ENCODE results near the gene EEA1.
"Not testable (repeated sequence)": the region's sequence is repeated elsewhere in the genome, so short reads cannot be mapped to it uniquely, and the experiment has no call there.

EEA1 gene

DNA sequence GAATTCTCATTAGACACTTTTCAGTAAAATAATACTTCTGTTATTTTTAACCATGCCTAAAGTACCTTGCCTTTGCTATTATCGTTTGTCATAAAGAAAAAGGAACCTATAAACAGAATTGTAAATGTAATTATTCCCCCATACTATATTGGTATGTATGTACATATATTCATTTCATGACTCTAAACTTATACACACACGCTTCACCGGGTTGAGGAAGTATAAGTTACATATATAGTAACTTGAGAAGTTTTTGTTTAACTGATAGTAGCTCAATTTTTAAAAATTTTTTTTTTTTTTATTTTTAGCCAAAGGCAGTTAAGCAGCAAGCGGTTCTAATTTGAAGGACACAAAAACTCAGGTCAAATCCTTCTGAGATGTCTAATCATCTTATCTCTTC lies 118.7 kb downstream of the EEA1 start:
- Histone ChIP-seq H2AFZ (ENCODE audit: low read length, unreplicated experiment) (no peak overlapping the region), H3K4me3 (ENCODE audit: low read depth, low read length) (no peak overlapping the region), H3K27ac (ENCODE audit: low read depth, low read length) (no peak overlapping the region), H3K79me2 (ENCODE audit: control insufficient read depth, insufficient read depth, low read length, unreplicated experiment) (no peaks in the 10 kb centered on the region), H3K4me1 (ENCODE audit: control insufficient read depth, insufficient read depth, low read length, unreplicated experiment) (no peaks in the 10 kb centered on the region), H3K27me3 (ENCODE audit: insufficient read depth, low read length) (no peaks in the 10 kb centered on the region), H3K36me3 (ENCODE audit: insufficient read depth, low read length) (peaks cover 18% of the 10 kb centered on the region)

DNA sequence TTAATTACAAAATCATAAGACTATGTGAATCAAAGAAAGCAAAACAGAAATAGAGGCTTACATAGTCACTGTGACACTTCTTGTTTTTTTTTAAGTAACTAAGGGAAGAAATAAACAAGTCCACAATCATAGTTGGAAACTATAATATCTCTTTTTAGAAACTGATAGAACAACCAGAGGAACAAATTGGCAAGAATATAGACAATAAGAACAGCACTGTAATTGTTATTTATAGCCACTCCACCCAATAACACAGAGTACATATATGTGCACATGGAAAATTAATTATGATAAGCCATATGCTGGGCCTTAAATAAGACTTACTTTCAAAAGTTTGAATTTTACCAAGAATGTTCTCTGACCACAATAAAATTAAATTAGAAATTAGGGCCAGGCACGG lies 125.2 kb downstream of the EEA1 start:
- Histone ChIP-seq H3K27me3 (ENCODE audit: insufficient read depth, low read length) (no peaks in the 10 kb centered on the region), H3K4me1 (ENCODE audit: control insufficient read depth, insufficient read depth, low read length, unreplicated experiment) (no peaks in the 10 kb centered on the region), H3K36me3 (ENCODE audit: insufficient read depth, low read length) (peaks cover 22% of the 10 kb centered on the region), H3K4me3 (ENCODE audit: low read depth, low read length) (no peak overlapping the region), H3K27ac (ENCODE audit: low read depth, low read length) (no peak overlapping the region), H3K79me2 (ENCODE audit: control insufficient read depth, insufficient read depth, low read length, unreplicated experiment) (no peaks in the 10 kb centered on the region), H2AFZ (ENCODE audit: low read length, unreplicated experiment) (no peak overlapping the region)

DNA sequence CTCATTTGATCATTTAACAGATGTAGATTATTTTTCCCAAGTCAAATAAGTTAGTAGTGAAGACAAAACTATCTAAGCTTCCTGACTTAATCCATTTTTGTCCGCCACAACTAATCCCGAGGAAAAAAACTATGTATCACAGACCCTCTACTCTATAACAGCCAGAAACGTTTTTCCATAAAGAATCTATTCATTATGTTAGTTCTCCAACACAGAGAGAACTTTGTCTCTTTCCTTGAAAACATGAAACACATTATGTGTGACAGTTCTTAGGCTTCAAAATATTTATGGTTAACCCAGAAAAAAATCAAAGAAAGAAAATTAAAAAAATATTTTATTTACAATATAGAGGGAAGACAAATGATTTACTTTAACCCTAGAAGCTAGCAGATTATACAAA lies 126.2 kb downstream of the EEA1 start:
- Histone ChIP-seq H3K4me1 (ENCODE audit: control insufficient read depth, insufficient read depth, low read length, unreplicated experiment) (no peaks in the 10 kb centered on the region), H3K27ac (ENCODE audit: low read depth, low read length) (no peak overlapping the region), H3K4me3 (ENCODE audit: low read depth, low read length) (no peak overlapping the region), H3K27me3 (ENCODE audit: insufficient read depth, low read length) (no peaks in the 10 kb centered on the region), H2AFZ (ENCODE audit: low read length, unreplicated experiment) (no peak overlapping the region), H3K79me2 (ENCODE audit: control insufficient read depth, insufficient read depth, low read length, unreplicated experiment) (no peaks in the 10 kb centered on the region), H3K36me3 (ENCODE audit: insufficient read depth, low read length) (peaks cover 16% of the 10 kb centered on the region)

DNA sequence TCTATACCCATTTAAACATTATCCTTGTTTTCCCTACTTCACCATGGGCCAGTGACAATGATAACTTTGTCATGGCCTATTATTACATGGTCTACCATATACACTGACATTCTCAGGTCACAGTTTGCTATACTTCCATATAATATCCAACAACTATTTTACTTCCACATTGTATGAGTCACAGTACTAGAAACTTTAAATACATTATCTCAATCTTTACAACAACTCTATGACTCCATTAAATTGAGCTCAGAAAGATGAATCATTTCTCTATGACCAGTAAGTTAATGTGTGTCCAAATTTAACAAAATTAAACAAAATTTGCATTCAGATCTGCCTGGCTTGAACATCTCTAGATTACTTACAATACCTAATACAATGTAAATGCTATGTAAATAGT lies 132.4 kb downstream of the EEA1 start:
- Histone ChIP-seq H3K27ac (ENCODE audit: low read depth, low read length) (no peak overlapping the region), H3K79me2 (ENCODE audit: control insufficient read depth, insufficient read depth, low read length, unreplicated experiment) (no peaks in the 10 kb centered on the region), H3K4me3 (ENCODE audit: low read depth, low read length) (no peak overlapping the region), H3K4me1 (ENCODE audit: control insufficient read depth, insufficient read depth, low read length, unreplicated experiment) (no peaks in the 10 kb centered on the region), H2AFZ (ENCODE audit: low read length, unreplicated experiment) (no peak overlapping the region), H3K27me3 (ENCODE audit: insufficient read depth, low read length) (no peaks in the 10 kb centered on the region), H3K36me3 (ENCODE audit: insufficient read depth, low read length) (peaks cover 31% of the 10 kb centered on the region)

DNA sequence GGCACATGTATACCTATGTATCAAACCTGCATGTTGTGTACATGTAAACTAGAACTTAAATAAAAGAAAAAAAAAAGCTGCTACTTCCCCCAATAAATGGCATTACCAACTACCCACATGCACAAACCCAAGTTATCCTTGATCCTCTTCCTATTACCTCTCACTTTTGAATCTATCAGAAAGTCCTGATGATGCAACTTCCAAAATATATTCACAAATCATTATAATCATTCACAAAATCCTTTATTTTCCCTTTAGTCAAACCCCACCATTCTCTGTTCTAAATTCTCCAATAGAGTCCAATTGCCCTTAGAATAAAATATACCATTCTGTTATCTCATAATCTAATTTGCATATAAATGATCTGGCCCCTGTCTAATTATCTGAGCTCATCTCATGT lies 134.3 kb downstream of the EEA1 start:
- Histone ChIP-seq H3K27ac (ENCODE audit: low read depth, low read length) (no peak overlapping the region), H3K79me2 (ENCODE audit: control insufficient read depth, insufficient read depth, low read length, unreplicated experiment) (no peaks in the 10 kb centered on the region), H3K27me3 (ENCODE audit: insufficient read depth, low read length) (no peaks in the 10 kb centered on the region), H3K4me1 (ENCODE audit: control insufficient read depth, insufficient read depth, low read length, unreplicated experiment) (no peaks in the 10 kb centered on the region), H3K36me3 (ENCODE audit: insufficient read depth, low read length) (peaks cover 24% of the 10 kb centered on the region), H3K4me3 (ENCODE audit: low read depth, low read length) (no peak overlapping the region), H2AFZ (ENCODE audit: low read length, unreplicated experiment) (no peak overlapping the region)

DNA sequence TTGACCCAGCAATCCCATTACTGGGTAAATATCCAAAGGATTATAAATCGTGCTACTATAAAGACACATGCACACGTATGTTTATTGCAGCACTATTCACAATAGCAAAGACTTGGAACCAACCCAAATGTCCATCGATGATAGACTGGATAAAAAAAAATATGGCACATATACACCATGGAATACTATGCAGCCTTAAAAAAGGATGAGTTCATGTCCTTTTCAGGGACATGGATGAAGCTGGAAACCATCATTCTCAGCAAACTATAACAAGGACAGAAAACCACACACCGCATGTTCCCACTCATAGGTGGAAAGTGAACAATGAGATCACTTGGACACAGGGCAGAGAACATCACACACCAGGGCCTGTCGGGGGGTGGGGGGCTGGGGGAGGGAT lies 134.7 kb downstream of the EEA1 start:
- H3K36me3 ChIP-seq (ENCODE audit: insufficient read depth, low read length), result peaks cover 24% of the 10 kb centered on the region
- H3K27ac ChIP-seq (ENCODE audit: low read depth, low read length); H3K4me1 ChIP-seq (ENCODE audit: control insufficient read depth, insufficient read depth, low read length, unreplicated experiment); H3K4me3 ChIP-seq (ENCODE audit: low read depth, low read length); H3K79me2 ChIP-seq (ENCODE audit: control insufficient read depth, insufficient read depth, low read length, unreplicated experiment); H3K27me3 ChIP-seq (ENCODE audit: insufficient read depth, low read length); H2AFZ ChIP-seq (ENCODE audit: low read length, unreplicated experiment): not testable (repeated sequence)

DNA sequence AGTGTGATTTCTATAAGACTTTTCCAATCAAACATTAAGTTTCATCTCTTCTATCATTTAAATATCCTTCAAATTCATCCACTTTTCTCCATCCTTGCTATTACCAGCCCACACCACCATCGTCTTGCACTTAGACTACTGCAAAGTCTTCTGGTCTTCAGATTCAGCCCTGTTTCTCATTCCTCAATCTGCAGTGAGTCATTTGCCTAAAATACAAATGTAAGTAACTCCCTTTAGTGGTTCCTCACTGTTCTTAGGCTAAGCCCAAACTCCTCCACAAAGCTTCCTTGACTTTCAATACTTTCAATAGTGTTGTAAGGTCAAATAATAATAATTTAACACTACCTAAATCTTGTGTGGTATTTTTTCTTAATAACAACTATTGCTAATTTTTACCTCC lies 143.1 kb downstream of the EEA1 start:
- Histone ChIP-seq H3K4me1 (ENCODE audit: control insufficient read depth, insufficient read depth, low read length, unreplicated experiment) (peaks cover 6% of the 10 kb centered on the region), H3K36me3 (ENCODE audit: insufficient read depth, low read length) (no peaks in the 10 kb centered on the region), H3K79me2 (ENCODE audit: control insufficient read depth, insufficient read depth, low read length, unreplicated experiment) (no peaks in the 10 kb centered on the region), H3K4me3 (ENCODE audit: low read depth, low read length) (no peak overlapping the region), H3K27ac (ENCODE audit: low read depth, low read length) (no peak overlapping the region), H3K27me3 (ENCODE audit: insufficient read depth, low read length) (no peaks in the 10 kb centered on the region), H2AFZ (ENCODE audit: low read length, unreplicated experiment) (no peak overlapping the region)

DNA sequence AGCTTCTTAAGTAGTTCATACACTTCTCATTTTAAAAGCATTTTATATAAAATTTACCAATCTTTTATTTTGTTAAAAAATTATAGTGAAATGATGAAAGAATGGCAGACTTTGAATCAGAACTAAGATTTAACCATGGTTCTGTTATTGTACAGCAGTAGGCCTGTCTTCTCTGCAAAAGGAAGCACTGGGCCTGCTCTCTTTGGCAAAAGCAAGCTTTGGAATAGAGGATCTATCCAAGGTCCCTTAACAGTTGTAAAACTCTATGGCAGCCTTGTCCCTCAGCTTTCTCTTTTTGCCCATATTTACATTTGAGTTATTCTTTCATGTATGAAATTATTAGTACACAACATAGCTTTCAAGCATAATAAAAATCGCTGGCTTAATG lies 143.5 kb downstream of the EEA1 start:
- Histone ChIP-seq H3K36me3 (ENCODE audit: insufficient read depth, low read length) (no peaks in the 10 kb centered on the region), H3K27ac (ENCODE audit: low read depth, low read length) (no peak overlapping the region), H3K4me1 (ENCODE audit: control insufficient read depth, insufficient read depth, low read length, unreplicated experiment) (peaks cover 6% of the 10 kb centered on the region), H3K27me3 (ENCODE audit: insufficient read depth, low read length) (no peaks in the 10 kb centered on the region), H3K4me3 (ENCODE audit: low read depth, low read length) (no peak overlapping the region), H2AFZ (ENCODE audit: low read length, unreplicated experiment) (no peak overlapping the region), H3K79me2 (ENCODE audit: control insufficient read depth, insufficient read depth, low read length, unreplicated experiment) (no peaks in the 10 kb centered on the region)

DNA sequence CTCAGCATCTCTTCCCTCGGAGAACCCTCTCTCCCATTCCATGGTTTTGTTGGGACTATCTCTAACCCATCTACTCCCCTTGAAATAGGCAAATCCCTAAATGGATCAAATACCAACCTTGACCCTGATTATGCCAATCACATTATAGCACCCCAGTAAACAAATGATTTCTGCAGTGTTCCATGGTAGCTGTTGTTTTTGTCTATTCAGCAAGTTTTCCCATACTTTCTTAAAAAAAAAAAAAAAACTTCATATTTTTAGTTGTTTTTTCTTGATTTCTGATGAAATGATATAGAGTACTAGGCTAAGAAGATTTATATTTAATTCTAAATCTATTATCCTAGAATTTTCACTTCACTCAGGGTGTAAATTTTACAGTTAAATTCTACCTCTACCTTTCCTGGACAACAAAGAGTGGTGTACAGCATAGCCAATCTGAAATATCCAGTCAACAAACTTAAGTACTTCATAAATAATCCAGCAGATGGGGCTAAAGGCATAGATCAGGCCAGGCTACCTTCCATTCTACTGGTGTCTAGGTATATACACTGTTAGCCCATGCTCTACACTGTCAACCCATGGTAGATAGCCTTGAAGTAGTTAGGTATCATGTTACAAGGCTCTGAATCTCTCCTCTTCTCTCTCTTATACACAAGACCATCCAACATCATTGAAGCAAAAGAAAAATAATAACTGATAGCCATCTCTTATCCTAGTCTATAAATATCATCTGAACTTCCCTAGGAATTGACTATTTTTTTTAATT lies 144.1 kb downstream of the EEA1 start:
- H3K27ac ChIP-seq (ENCODE audit: low read depth, low read length), result no peak overlapping the region
- no peaks in the 10 kb centered on the region for H3K27me3 ChIP-seq (ENCODE audit: insufficient read depth, low read length)
- no peaks in the 10 kb centered on the region for H3K36me3 ChIP-seq (ENCODE audit: insufficient read depth, low read length)
- H3K79me2 ChIP-seq (ENCODE audit: control insufficient read depth, insufficient read depth, low read length, unreplicated experiment), result no peaks in the 10 kb centered on the region
- H3K4me1 ChIP-seq (ENCODE audit: control insufficient read depth, insufficient read depth, low read length, unreplicated experiment), result peaks cover 6% of the 10 kb centered on the region
- no peak overlapping the region for H3K4me3 ChIP-seq (ENCODE audit: low read depth, low read length)
- no peak overlapping the region for H2AFZ ChIP-seq (ENCODE audit: low read length, unreplicated experiment)

DNA sequence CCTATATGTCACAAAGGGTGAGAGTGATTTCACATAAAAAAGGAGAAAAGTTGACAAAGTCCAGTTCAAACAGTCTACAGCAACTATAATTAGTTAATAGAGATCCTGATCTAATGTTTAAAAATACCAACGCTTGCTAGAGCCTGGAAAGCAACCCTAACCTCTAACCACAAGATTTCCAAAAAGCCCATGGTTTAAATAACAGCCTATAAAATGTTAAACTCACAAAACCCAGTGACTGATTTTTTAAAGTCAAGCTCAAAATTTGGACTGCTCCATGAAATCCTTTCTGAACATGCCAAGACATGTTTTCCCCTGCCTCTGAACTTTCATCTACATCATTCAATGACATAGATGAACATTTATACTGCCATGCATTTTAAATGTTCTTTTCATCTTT lies 144.7 kb downstream of the EEA1 start:
- H3K27me3 ChIP-seq (ENCODE audit: insufficient read depth, low read length), result no peaks in the 10 kb centered on the region
- H2AFZ ChIP-seq (ENCODE audit: low read length, unreplicated experiment), result no peak overlapping the region
- H3K4me1 ChIP-seq (ENCODE audit: control insufficient read depth, insufficient read depth, low read length, unreplicated experiment), result peaks cover 6% of the 10 kb centered on the region
- no peaks in the 10 kb centered on the region for H3K36me3 ChIP-seq (ENCODE audit: insufficient read depth, low read length)
- no peak overlapping the region for H3K4me3 ChIP-seq (ENCODE audit: low read depth, low read length)
- H3K79me2 ChIP-seq (ENCODE audit: control insufficient read depth, insufficient read depth, low read length, unreplicated experiment), result no peaks in the 10 kb centered on the region
- H3K27ac ChIP-seq (ENCODE audit: low read depth, low read length), result no peak overlapping the region

DNA sequence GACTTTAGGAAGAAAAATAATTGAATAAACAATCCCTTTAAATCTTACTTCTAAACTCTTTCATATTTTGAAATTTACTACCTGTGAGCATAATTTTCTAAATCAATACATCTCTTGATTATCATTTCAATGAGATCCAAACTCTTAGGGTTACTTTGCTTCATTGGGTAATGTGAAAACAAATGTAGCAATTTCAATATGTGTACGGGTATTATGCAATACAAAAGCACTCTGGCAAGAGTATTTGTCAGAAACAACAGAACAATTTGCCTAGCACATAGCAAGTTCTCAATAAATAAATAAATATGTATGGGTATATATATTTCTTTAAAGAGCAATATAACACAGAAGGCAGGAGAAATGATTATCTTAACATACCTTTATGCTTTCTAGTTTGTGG lies 149.2 kb downstream of the EEA1 start:
- Histone ChIP-seq H3K36me3 (ENCODE audit: insufficient read depth, low read length) (peaks cover 13% of the 10 kb centered on the region), H3K27ac (ENCODE audit: low read depth, low read length) (no peak overlapping the region), H2AFZ (ENCODE audit: low read length, unreplicated experiment) (no peak overlapping the region), H3K79me2 (ENCODE audit: control insufficient read depth, insufficient read depth, low read length, unreplicated experiment) (no peaks in the 10 kb centered on the region), H3K4me1 (ENCODE audit: control insufficient read depth, insufficient read depth, low read length, unreplicated experiment) (peaks cover 6% of the 10 kb centered on the region), H3K4me3 (ENCODE audit: low read depth, low read length) (no peak overlapping the region), H3K27me3 (ENCODE audit: insufficient read depth, low read length) (no peaks in the 10 kb centered on the region)

Measured in ACC112 (cell line).